ENCODE results near the gene SLC1A4.

GRCh38 chr2:64996871-64997307, 7.7 kb downstream of the SLC1A4 start:
- TF ChIP-seq CTCF (IDR thresholded peaks at IDR 0.05; ENCODE audit: low read length), result 0 out of 2 replicates have a peak, but pooled peaks have one; percentile 8
- no peak for TF ChIP-seq EZH2 (optimal IDR thresholded peaks at IDR 0.05; ENCODE audit: low read depth, low read length)
